ENCODE data around the gene C19orf12.

The C19orf12 gene

DNA sequence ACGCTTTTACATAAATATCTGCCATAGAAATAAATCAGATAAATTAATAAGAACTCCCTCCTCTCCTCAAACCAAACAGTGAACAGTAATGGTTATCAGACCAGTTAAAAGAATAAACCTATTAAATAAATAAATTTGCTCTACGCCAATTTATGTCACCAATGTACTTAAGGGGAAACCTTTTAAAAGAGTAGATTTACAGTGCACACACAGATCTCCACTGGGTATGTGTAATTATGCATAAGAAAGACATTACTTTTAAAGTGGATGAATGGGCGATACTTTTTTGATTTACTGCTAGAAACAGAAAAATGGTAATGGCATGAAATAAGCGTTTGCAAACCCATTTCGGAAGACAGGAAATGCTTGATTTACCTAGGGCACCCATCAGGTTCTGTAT, 34.9 kb upstream of the C19orf12 start:
- Histone ChIP-seq H3K4me1 (ENCODE audit: low read length) (no peaks in the 10 kb centered on the region), H3K9me2 (replicated peaks; ENCODE audit: insufficient read depth, low read length) (no peaks in the 10 kb centered on the region), H4K20me1 (ENCODE audit: insufficient read depth, low read length) (no peaks in the 10 kb centered on the region), H3F3A (ENCODE audit: insufficient read depth, low read length) (no peaks in the 10 kb centered on the region), H2AFZ (ENCODE audit: low read length) (no peak overlapping the region), H3K9me3 (replicated peaks; ENCODE audit: insufficient read depth, low read length) (no peaks in the 10 kb centered on the region), H3K4me3 (ENCODE audit: low read length) (no peak overlapping the region), H3K4me2 (ENCODE audit: low read depth, low read length) (no peak overlapping the region), H3K27me3 (replicated peaks; ENCODE audit: insufficient read depth, low read length) (peaks cover 59% of the 10 kb centered on the region), H3K9ac (ENCODE audit: low read length) (no peak overlapping the region), H3K36me3 (replicated peaks; ENCODE audit: insufficient read depth, low read length) (no peaks in the 10 kb centered on the region), H3K27ac (ENCODE audit: low read length) (no peak overlapping the region), H3K79me2 (ENCODE audit: low read length) (no peaks in the 10 kb centered on the region)
- TF ChIP-seq EZH2 (optimal IDR thresholded peaks at IDR 0.05; ENCODE audit: low read depth, low read length), result no peak
- TF ChIP-seq, protein P1, sequence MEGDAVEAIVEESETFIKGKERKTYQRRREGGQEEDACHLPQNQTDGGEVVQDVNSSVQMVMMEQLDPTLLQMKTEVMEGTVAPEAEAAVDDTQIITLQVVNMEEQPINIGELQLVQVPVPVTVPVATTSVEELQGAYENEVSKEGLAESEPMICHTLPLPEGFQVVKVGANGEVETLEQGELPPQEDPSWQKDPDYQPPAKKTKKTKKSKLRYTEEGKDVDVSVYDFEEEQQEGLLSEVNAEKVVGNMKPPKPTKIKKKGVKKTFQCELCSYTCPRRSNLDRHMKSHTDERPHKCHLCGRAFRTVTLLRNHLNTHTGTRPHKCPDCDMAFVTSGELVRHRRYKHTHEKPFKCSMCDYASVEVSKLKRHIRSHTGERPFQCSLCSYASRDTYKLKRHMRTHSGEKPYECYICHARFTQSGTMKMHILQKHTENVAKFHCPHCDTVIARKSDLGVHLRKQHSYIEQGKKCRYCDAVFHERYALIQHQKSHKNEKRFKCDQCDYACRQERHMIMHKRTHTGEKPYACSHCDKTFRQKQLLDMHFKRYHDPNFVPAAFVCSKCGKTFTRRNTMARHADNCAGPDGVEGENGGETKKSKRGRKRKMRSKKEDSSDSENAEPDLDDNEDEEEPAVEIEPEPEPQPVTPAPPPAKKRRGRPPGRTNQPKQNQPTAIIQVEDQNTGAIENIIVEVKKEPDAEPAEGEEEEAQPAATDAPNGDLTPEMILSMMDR (IDR thresholded peaks at IDR 0.05; ENCODE audit: low read length), result no peak
- TF ChIP-seq EZH2phosphoT487 (IDR thresholded peaks at IDR 0.05; ENCODE audit: low read length), result no peak
- no peak for DNase-seq

GRCh38 chr19:29748996-29749849, 34.2 kb upstream of the C19orf12 start:
- Histone ChIP-seq H3K4me3 (ENCODE audit: low read length) (no peak overlapping the region), H3K27ac (ENCODE audit: low read length) (no peak overlapping the region), H3K9me3 (replicated peaks; ENCODE audit: insufficient read depth, low read length) (no peaks in the 10 kb centered on the region), H4K20me1 (ENCODE audit: insufficient read depth, low read length) (no peaks in the 10 kb centered on the region), H3K27me3 (replicated peaks; ENCODE audit: insufficient read depth, low read length) (peaks cover 66% of the 10 kb centered on the region), H3F3A (ENCODE audit: insufficient read depth, low read length) (no peaks in the 10 kb centered on the region), H3K4me2 (ENCODE audit: low read depth, low read length) (no peak overlapping the region), H3K4me1 (ENCODE audit: low read length) (no peaks in the 10 kb centered on the region), H3K9me2 (replicated peaks; ENCODE audit: insufficient read depth, low read length) (no peaks in the 10 kb centered on the region), H2AFZ (ENCODE audit: low read length) (no peak overlapping the region), H3K79me2 (ENCODE audit: low read length) (no peaks in the 10 kb centered on the region), H3K9ac (ENCODE audit: low read length) (no peak overlapping the region), H3K36me3 (replicated peaks; ENCODE audit: insufficient read depth, low read length) (no peaks in the 10 kb centered on the region)
- no peak for DNase-seq
- TF ChIP-seq EZH2 (optimal IDR thresholded peaks at IDR 0.05; ENCODE audit: low read depth, low read length) (no peak), EZH2phosphoT487 (IDR thresholded peaks at IDR 0.05; ENCODE audit: low read length) (no peak)
- TF ChIP-seq, protein P1 (IDR thresholded peaks at IDR 0.05; ENCODE audit: low read length), result no peak

GRCh38 chr19:29745253-29745652, 30.2 kb upstream of the C19orf12 start:
- no peak for DNase-seq
- Histone ChIP-seq H4K20me1 (ENCODE audit: insufficient read depth, low read length) (no peaks in the 10 kb centered on the region), H3K4me2 (ENCODE audit: low read depth, low read length) (no peak overlapping the region), H3K4me3 (ENCODE audit: low read length) (no peak overlapping the region), H3K27me3 (replicated peaks; ENCODE audit: insufficient read depth, low read length) (peaks cover 66% of the 10 kb centered on the region), H3K27ac (ENCODE audit: low read length) (no peak overlapping the region), H3K9me2 (replicated peaks; ENCODE audit: insufficient read depth, low read length) (no peaks in the 10 kb centered on the region), H3F3A (ENCODE audit: insufficient read depth, low read length) (no peaks in the 10 kb centered on the region), H2AFZ (ENCODE audit: low read length) (no peak overlapping the region), H3K36me3 (replicated peaks; ENCODE audit: insufficient read depth, low read length) (no peaks in the 10 kb centered on the region), H3K4me1 (ENCODE audit: low read length) (no peaks in the 10 kb centered on the region), H3K9me3 (replicated peaks; ENCODE audit: insufficient read depth, low read length) (no peaks in the 10 kb centered on the region), H3K79me2 (ENCODE audit: low read length) (no peaks in the 10 kb centered on the region), H3K9ac (ENCODE audit: low read length) (no peak overlapping the region)
- TF ChIP-seq EZH2 (optimal IDR thresholded peaks at IDR 0.05; ENCODE audit: low read depth, low read length), result no peak
- no peak for TF ChIP-seq EZH2phosphoT487 (IDR thresholded peaks at IDR 0.05; ENCODE audit: low read length)
- TF ChIP-seq, protein P1 (IDR thresholded peaks at IDR 0.05; ENCODE audit: low read length), result 0 out of 2 replicates have a peak, but pooled peaks have one; percentile 16
